IMR-90 (cell line): Measurements from ENCODE around the gene C8A. TPM values are rescaled to one million over a fixed set of nuclear protein-coding genes. Genes with fewer than 3 reads are reported as not detected.

Experiments
- ATAC-seq: fragments of 200-7000 bp; cut with Tn5 transposase; 2 replicates; pipeline ENCODE4 v1.9.1; 2020; ENCODE audit warnings: low read depth, mild to moderate bottlenecking, moderate library complexity
- BruUV-seq: library from RNA; stranded (reverse); fragments of 400-500 nt; replicated peaks from 2 replicates; lab custom pipeline; 2021; lab: Mats Ljungman, UMichigan
- CTCF ChIA-PET: fragments of 300-600 bp; formaldehyde crosslinking; extraction: SDS; loops from one replicate; lab custom pipeline; 2021; ENCODE audit warnings: antibody characterized with exemption; lab: Yijun Ruan, JAX
- POLR2A ChIA-PET: fragments of 300-600 bp; sonication (Branson Sonifier 250); formaldehyde crosslinking; loops from one replicate; lab custom pipeline; 2022; ENCODE audit warnings: antibody characterized with exemption; ENCODE audit not compliant: unreplicated experiment; lab: Charles Lee
- DNase-seq: peaks from one replicate; pipeline ENCODE4 v3.0.0; 2013
- H2AFZ ChIP-seq: replicated peaks from 2 replicates; pipeline ENCODE3; 2013; ENCODE audit warnings: low read length, mild to moderate bottlenecking; ENCODE audit not compliant: poor library complexity
- H2AK5ac ChIP-seq: 2 replicates; pipeline ENCODE4 v1.6.1; 2013; ENCODE audit warnings: low read depth, low read length, inconsistent platforms
- H2AK9ac ChIP-seq: replicated peaks from 2 replicates; pipeline ENCODE3; 2013; ENCODE audit warnings: mild to moderate bottlenecking, low read depth, low read length, moderate library complexity; ENCODE audit not compliant: poor library complexity
- H2BK120ac ChIP-seq: 2 replicates; pipeline ENCODE4 v1.6.1; 2013; ENCODE audit warnings: low read depth, low read length, inconsistent platforms
- H2BK15ac ChIP-seq: 3 replicates; pipeline ENCODE4 v1.6.1; 2013; ENCODE audit warnings: low read depth, low read length, inconsistent platforms
- H2BK20ac ChIP-seq: 2 replicates; pipeline ENCODE4 v1.6.1; 2013; ENCODE audit warnings: low read depth, mild to moderate bottlenecking, inconsistent platforms, low read length, moderate library complexity
- H2BK5ac ChIP-seq: 2 replicates; pipeline ENCODE4 v1.6.1; 2013; ENCODE audit warnings: mild to moderate bottlenecking, low read depth, low read length, inconsistent platforms; ENCODE audit not compliant: poor library complexity, severe bottlenecking
- H3K14ac ChIP-seq: replicated peaks from 2 replicates; pipeline ENCODE4 v1.6.1; 2013; ENCODE audit warnings: low read depth, low read length, inconsistent platforms
- H3K18ac ChIP-seq: 2 replicates; pipeline ENCODE4 v1.6.1; 2013; ENCODE audit warnings: low read depth, low read length, control low read depth
- H3K23ac ChIP-seq: 2 replicates; pipeline ENCODE4 v1.6.1; 2013; ENCODE audit warnings: low read depth, low read length, inconsistent platforms
- H3K27ac ChIP-seq: 2 replicates; pipeline ENCODE4 v1.5.1; 2013; ENCODE audit warnings: mild to moderate bottlenecking, control low read depth, low read length; ENCODE audit not compliant: insufficient read depth
- H3K27me3 ChIP-seq: 2 replicates; pipeline ENCODE4 v1.6.1; 2013; ENCODE audit warnings: low read length; ENCODE audit not compliant: control insufficient read depth, insufficient read depth
- H3K36me3 ChIP-seq: 2 replicates; pipeline ENCODE4 v1.6.1; 2013; ENCODE audit warnings: low read length, mixed read lengths; ENCODE audit not compliant: control insufficient read depth, insufficient read depth
- H3K4ac ChIP-seq: 2 replicates; pipeline ENCODE4 v1.6.1; 2013; ENCODE audit warnings: low read depth, low read length, inconsistent platforms
- H3K4me1 ChIP-seq: 2 replicates; pipeline ENCODE4 v1.6.1; 2013; ENCODE audit warnings: low read length, mixed read lengths; ENCODE audit not compliant: control insufficient read depth, insufficient read depth
- H3K4me2 ChIP-seq: 2 replicates; pipeline ENCODE4 v1.6.1; 2013; ENCODE audit warnings: low read depth, mild to moderate bottlenecking, control low read depth, low read length, moderate library complexity
- H3K4me3 ChIP-seq: 2 replicates; pipeline ENCODE4 v1.5.1; 2013; ENCODE audit warnings: low read depth, mild to moderate bottlenecking, control low read depth, low read length, moderate library complexity; ENCODE audit not compliant: insufficient read depth
- H3K56ac ChIP-seq: 2 replicates; pipeline ENCODE4 v1.6.1; 2013; ENCODE audit warnings: low read length, inconsistent platforms; ENCODE audit not compliant: insufficient read depth; ENCODE audit errors: extremely low read depth
- H3K79me1 ChIP-seq, 2 experiments: 2 replicates each; pipeline ENCODE4 v1.6.1; 2013; ENCODE audit warnings: low read length in 2 of 2, inconsistent platforms in 1 of 2, low read depth in 1 of 2
- H3K9ac ChIP-seq: 2 replicates; pipeline ENCODE4 v1.6.1; 2013; ENCODE audit warnings: low read depth, low read length, control low read depth
- H3K9me1 ChIP-seq: 2 replicates; pipeline ENCODE4 v1.6.1; 2013; ENCODE audit warnings: low read length, inconsistent platforms; ENCODE audit not compliant: insufficient read depth
- H3K9me3 ChIP-seq: 2 replicates; pipeline ENCODE4 v1.6.1; 2013; ENCODE audit warnings: low read length; ENCODE audit not compliant: control insufficient read depth, insufficient read depth
- H4K20me1 ChIP-seq: 2 replicates; pipeline ENCODE4 v1.6.1; 2013; ENCODE audit warnings: low read length, inconsistent platforms; ENCODE audit not compliant: insufficient read depth
- H4K5ac ChIP-seq: 2 replicates; pipeline ENCODE4 v1.6.1; 2013; ENCODE audit warnings: mild to moderate bottlenecking, low read depth, low read length, control low read depth
- H4K8ac ChIP-seq, 2 experiments: 2 replicates each; pipeline ENCODE4 v1.6.1; 2013; ENCODE audit warnings: low read depth in 2 of 2, low read length in 2 of 2, control low read depth in 1 of 2, inconsistent platforms in 1 of 2
- H4K91ac ChIP-seq: 2 replicates; pipeline ENCODE4 v1.6.1; 2013; ENCODE audit warnings: low read depth, low read length, inconsistent platforms; ENCODE audit not compliant: insufficient read depth
- CHD1 ChIP-seq: IDR thresholded peaks from 2 replicates; pipeline ENCODE4 v1.6.1; 2012; ENCODE audit warnings: low read depth, low read length, improper control_type of control experiment
- FOS ChIP-seq: fragments of 150-350 bp; IDR thresholded peaks from 2 replicates; pipeline ENCODE4 v1.6.1; 2016; ENCODE audit warnings: low read depth, low read length
- NFE2L2 ChIP-seq: fragments of 150-350 bp; IDR thresholded peaks from 2 replicates; pipeline ENCODE4 v1.6.1; 2016; ENCODE audit warnings: low read depth, mild to moderate bottlenecking, low read length
- POLR2A ChIP-seq: IDR thresholded peaks from 2 replicates; pipeline ENCODE4 v1.6.1; 2012; ENCODE audit warnings: mild to moderate bottlenecking, low read depth, low read length
- RCOR1 ChIP-seq: IDR thresholded peaks from 2 replicates; pipeline ENCODE4 v1.6.1; 2012; ENCODE audit warnings: mild to moderate bottlenecking, low read length, improper control_type of control experiment; ENCODE audit not compliant: insufficient replicate concordance
- RFX5 ChIP-seq: IDR thresholded peaks from 2 replicates; pipeline ENCODE4 v1.8.0; 2012; ENCODE audit warnings: low read depth, mild to moderate bottlenecking, low read length, moderate library complexity
- USF2 ChIP-seq: fragments of 150-350 bp; IDR thresholded peaks from 2 replicates; pipeline ENCODE4 v1.6.1; 2017; ENCODE audit warnings: mild to moderate bottlenecking, antibody characterized with exemption, low read length, low read depth
- WGBS, 2 experiments: methylation state at CpG; one replicate each; pipeline versions ENCODE4 v1.1.5 to v1.1.7; 2013; ENCODE audit warnings: missing lambda C conversion rate in 2 of 2; ENCODE audit not compliant: insufficient read length in 1 of 2; ENCODE audit errors: extremely low coverage in 2 of 2; 5-methylcytosine and 5-hydroxymethylcytosine counted together
- dilution Hi-C: fragments of 300-500 bp; cut with HindIII; formaldehyde crosslinking; loops from one replicate; pipeline ENCODE4 v1.14.3; 2018; ENCODE audit warnings: low sequenced_read_pairs; ENCODE audit not compliant: unreplicated experiment
- in situ Hi-C: fragments of 300-500 bp; cut with MboI; formaldehyde crosslinking; loops from 3 replicates; pipeline ENCODE4 v1.14.3; 2019; ENCODE audit warnings: low sequenced_read_pairs, inconsistent platforms, mixed read lengths
- intact Hi-C: fragments of 100-400 bp; cut with micrococcal nuclease; formaldehyde crosslinking; loops from 2 replicates; pipeline ENCODE4 v1.10.0; 2022
- polyA plus RNA-seq, 3 experiments: library from polyadenylated mRNA; depleted of rRNA; stranded (reverse); fragments of >200 nt; gene quantifications; 2 replicates each; pipeline ENCODE4 v1.2.3, GENCODE V29; 2012; ENCODE audit warnings: low replicate concordance in 1 of 3
- total RNA-seq: library from RNA; depleted of rRNA; stranded (reverse); fragments of >200 nt; gene quantifications from 2 replicates; pipeline ENCODE4 v1.2.3, GENCODE V29; 2012

C8A gene
- total and polyA plus RNA-seq, 2 of the 4 experiments (the other 2 are of a cell fraction) = not detected

- Histone ChIP-seq H3K4me2 (no peak overlapping the region), H3K14ac (no peak overlapping the region), H3K9me3 (no peaks in the 10 kb centered on the region), H2BK20ac (no peak overlapping the region), H3K18ac (no peak overlapping the region), H3K23ac (no peak overlapping the region), H3K9me1 (no peaks in the 10 kb centered on the region), H4K5ac (no peak overlapping the region), H3K27me3 (no peaks in the 10 kb centered on the region), H3K27ac (no peak overlapping the region), H3K4me1 (peaks cover 3% of the 10 kb centered on the region; the same call in 1 of the 2 replicates), H2BK120ac (no peak overlapping the region), H3K36me3 (no peaks in the 10 kb centered on the region), H3K56ac (no peak overlapping the region), H2BK15ac (no peak overlapping the region), H3K79me1 (no peaks in the 10 kb centered on the region), H2AFZ (no peak overlapping the region), H4K20me1 (no peaks in the 10 kb centered on the region), H4K91ac (no peak overlapping the region), H3K4ac (no peak overlapping the region), H4K8ac (no peak overlapping the region), H2BK5ac (no peak overlapping the region), H3K9ac (no peak overlapping the region), H3K4me3 (no peak overlapping the region), H2AK9ac (no peak overlapping the region), H2AK5ac (no peak overlapping the region)
- dilution Hi-C loops (no loop called here), in situ Hi-C loops (no loop called here), intact Hi-C loops (no loop called here)
- CTCF ChIA-PET = interaction anchor here (0.7 kb wide), 1 partner anchor 1159 kb away, joined by 3 read pairs; no protein-coding TSS in a partner anchor
- BruUV-seq = no TSS peak
- POLR2A ChIA-PET = no interaction called here
- ATAC-seq (no peak), DNase-seq (no peak)
- no peak for TF ChIP-seq NFE2L2
- TF ChIP-seq POLR2A = no peak
- no peak for TF ChIP-seq RFX5
- TF ChIP-seq FOS = no peak
- TF ChIP-seq CHD1 = no peak
- no peak for TF ChIP-seq RCOR1
- TF ChIP-seq USF2 = no peak
- no CpG with 5 or more reads among the region's 6 CpGs for WGBS, 2 experiments
These were observed 26.8 kb downstream of the C8A start for GRCh38 chr1:56881417-56881816.
